Activated T-helper 1 cell treated with anti-CD3 and anti-CD28 coated beads, Interleukin-12 subunit alpha, Interleukin-12 subunit beta, Interleukin-2, Interleukin-4 antibody, amounts not matched to agents 30 ng/mL and 10 ng/mL and 1 ng/mL, durations not matched to agents 14 hours and 24 hours and 36 hours (primary cell): ENCODE results near the gene TOR2A. TPM values are rescaled to one million over a fixed set of nuclear protein-coding genes. Genes with fewer than 3 reads are reported as not detected.

ENCODE experiments used
- DNase-seq: peaks from one replicate; pipeline ENCODE4 v3.0.0; 2021; ENCODE audit warnings: low spot score
- H3K27ac Mint-ChIP-seq: one replicate; pipeline ENCODE4 v1.8.0; 2021; ENCODE audit warnings: mild to moderate bottlenecking, mixed read lengths
- H3K27me3 Mint-ChIP-seq: one replicate; pipeline ENCODE4 v1.8.0; 2022; ENCODE audit warnings: mild to moderate bottlenecking, moderate library complexity, mixed read lengths; ENCODE audit not compliant: insufficient read depth
- H3K36me3 Mint-ChIP-seq: one replicate; pipeline ENCODE4 v1.8.0; 2021; ENCODE audit warnings: low read depth, mixed read lengths
- H3K4me1 Mint-ChIP-seq: one replicate; pipeline ENCODE4 v1.8.0; 2021; ENCODE audit warnings: low read depth, mixed read lengths
- H3K4me3 Mint-ChIP-seq: one replicate; pipeline ENCODE4 v1.8.0; 2021; ENCODE audit warnings: mild to moderate bottlenecking, moderate library complexity, mixed read lengths
- H3K9me3 Mint-ChIP-seq: one replicate; pipeline ENCODE4 v1.8.0; 2021; ENCODE audit warnings: mixed read lengths
- intact Hi-C: fragments of 100-400 bp; cut with micrococcal nuclease; formaldehyde crosslinking; loops from one replicate; pipeline ENCODE4 v1.15.1; 2024
- total RNA-seq: library from RNA; stranded (reverse); gene quantifications from 2 replicates; pipeline ENCODE4 v1.2.3, GENCODE V29; 2022

TOR2A gene
- total RNA-seq, 1 donor from 2014 or later, result 18.9 TPM

DNA sequence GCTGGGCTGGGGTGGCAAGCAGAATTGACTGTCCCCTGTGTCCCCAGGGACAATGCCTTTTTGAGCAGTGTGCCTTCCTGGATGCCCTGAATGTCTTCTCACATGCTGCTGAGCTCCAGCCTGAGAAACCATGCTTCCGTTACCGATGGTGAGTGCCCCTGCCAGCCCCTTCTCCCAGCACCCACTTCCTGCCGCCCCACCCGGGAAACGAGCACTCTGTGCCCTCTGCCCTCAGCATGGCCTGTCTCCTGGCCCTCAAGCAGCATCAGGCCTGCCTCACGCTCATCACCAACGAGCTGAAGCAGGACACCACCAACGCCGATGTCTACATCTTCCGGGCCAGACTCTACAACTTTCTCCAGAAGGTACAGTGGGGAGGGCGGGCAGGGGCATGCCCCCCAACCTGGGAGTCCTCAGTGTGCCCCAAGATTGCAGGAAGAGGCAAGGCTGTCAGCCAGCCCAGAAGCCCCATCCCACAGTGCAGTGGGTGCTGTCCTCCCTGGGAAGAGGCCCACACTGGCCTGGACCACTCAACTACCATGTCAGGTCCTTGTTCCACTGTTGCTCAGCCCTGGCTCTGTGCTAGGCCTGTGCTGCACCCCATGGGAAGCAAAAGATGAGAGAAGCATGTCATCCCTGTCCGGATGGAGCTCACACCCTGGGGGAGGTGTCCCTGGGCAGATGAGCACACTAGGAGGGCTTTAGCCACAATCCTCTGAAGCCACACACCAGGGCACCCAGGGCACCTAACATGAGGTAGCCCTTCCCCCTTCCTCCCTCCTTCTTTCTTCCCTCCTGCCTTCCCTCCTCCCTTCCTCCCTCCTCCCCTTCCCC, 14.8 kb downstream of the TOR2A start:
- Mint-ChIP-seq H3K9me3 (no peaks in the 10 kb centered on the region), H3K4me3 (no peak overlapping the region), H3K27me3 (peaks cover 2% of the 10 kb centered on the region), H3K36me3 (no peaks in the 10 kb centered on the region), H3K27ac (peak overlapping the region; percentile 18), H3K4me1 (peaks cover 21% of the 10 kb centered on the region)
- no peak for DNase-seq
- intact Hi-C loops, result no loop called here

DNA sequence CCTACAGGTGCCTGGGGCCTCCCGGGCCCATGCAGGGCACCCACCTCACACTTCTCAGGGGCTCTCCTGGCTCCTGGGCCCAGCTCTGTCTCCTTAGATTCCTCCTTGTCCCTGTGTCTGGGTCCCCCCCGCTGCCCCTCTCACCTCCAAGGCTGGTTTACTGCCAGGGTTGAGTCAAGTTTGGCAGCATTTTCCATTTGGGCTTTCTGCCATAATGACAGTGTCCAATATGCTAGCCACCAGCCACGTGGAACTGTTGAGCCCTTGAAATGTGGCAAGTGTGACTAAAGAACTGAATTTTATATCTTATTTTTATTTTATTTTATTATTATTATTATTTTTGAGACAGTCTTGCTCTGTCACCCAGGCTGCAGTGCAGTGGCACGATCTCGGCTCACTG, 17.3 kb downstream of the TOR2A start:
- Mint-ChIP-seq H3K27me3 (peaks cover 2% of the 10 kb centered on the region), H3K36me3 (no peaks in the 10 kb centered on the region), H3K27ac (no peak overlapping the region), H3K4me1 (peaks cover 21% of the 10 kb centered on the region), H3K9me3 (no peaks in the 10 kb centered on the region), H3K4me3 (peak overlapping the region; percentile 31)
- DNase-seq, result no peak
- intact Hi-C loops, result no loop called here

DNA sequence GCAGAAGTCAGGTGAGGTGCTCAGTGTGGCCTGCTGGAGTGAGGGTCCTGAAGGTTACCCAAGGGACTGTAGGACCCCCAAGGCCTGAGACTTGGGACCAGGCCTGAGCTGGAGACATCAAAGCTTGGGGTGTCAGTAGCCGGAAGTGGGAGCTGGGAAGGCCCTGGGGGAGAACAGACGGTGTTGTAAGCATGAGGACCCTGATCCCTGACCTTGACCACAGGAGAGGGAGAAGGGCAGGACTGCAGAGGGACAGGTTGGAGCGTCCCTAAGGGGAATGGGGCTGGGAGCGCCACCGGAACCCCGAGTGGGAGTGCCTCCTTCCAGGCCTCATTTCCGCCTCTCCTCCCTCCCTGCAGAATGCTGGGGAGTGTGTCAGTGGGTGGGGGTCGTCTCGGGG, 18.7 kb downstream of the TOR2A start:
- Mint-ChIP-seq H3K27me3 (peaks cover 2% of the 10 kb centered on the region), H3K27ac (peak overlapping the region; percentile 98), H3K4me3 (peak overlapping the region; percentile 98), H3K9me3 (no peaks in the 10 kb centered on the region), H3K36me3 (no peaks in the 10 kb centered on the region), H3K4me1 (peaks cover 22% of the 10 kb centered on the region)
- intact Hi-C loops, result no loop called here
- DNase-seq, result no peak

DNA sequence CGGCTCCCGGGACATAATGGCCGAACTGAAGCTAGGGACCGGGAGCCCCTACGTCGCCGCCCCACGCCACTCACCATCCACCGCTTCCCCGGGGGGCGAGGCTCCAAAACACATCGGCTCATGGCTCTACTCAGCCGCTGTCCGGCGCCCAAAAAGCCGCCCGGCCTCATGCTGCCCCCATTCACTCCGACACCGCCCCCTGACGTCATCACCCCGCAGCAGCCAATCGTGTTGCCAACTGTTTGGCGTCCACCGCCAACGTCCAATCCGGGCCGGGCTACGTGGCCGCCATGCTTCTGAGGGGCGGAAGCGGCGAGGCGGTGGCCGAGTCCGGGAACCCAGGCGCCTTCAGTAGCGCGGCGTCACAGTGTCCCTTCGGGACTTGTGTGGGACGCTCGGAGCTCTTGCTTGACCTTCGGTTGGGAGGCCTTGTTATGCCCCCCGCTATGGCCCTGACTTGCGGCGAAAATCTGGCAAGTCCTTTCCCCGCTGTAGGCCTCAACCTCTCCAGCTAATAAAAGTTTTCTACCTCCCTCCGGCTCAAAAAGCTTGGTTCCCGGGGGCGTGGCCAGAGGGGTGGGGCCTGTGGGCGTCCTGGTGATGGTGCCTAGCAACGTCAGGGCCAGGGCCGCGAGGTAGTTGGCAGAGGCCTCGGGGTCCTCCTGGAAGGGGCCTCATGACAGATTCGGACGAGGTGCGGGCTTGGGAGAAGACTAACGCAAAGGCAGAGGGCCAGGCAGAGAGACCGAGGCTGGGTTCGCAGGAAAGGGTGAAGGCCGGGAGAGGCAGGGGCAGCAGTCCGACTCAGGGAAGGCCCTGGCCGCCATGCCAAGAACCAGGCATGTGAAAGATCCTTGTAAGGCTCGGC, 19.4 kb downstream of the TOR2A start, which contains the start of the genes PTRH1 and TTC16:
Gene PTRH1 (minus strand): TSS at position 194 of the 868 bp plus-strand sequence. CDS start 24 bp downstream, at position 170.
Gene TTC16 (plus strand): TSS at position 610 of the 868 bp plus-strand sequence. CDS start 67 bp downstream, at position 677.
- Mint-ChIP-seq H3K4me3 (peak within 1 kb of the TSS; percentile 98), H3K36me3 (no peaks in the 10 kb centered on the region), H3K9me3 (no peaks in the 10 kb centered on the region), H3K27me3 (peaks cover 2% of the 10 kb centered on the region), H3K27ac (peak within 1 kb of the TSS; percentile 98), H3K4me1 (peaks cover 28% of the 10 kb centered on the region)
- intact Hi-C loops, result loop anchor here (1.0 to 2.0 kb wide), 5 partner anchors 16 to 264 kb away; partner anchors contain the start of genes LRSAM1, RPL12, STXBP1 and TOR2A
- DNase-seq, result peak; percentile 97

DNA sequence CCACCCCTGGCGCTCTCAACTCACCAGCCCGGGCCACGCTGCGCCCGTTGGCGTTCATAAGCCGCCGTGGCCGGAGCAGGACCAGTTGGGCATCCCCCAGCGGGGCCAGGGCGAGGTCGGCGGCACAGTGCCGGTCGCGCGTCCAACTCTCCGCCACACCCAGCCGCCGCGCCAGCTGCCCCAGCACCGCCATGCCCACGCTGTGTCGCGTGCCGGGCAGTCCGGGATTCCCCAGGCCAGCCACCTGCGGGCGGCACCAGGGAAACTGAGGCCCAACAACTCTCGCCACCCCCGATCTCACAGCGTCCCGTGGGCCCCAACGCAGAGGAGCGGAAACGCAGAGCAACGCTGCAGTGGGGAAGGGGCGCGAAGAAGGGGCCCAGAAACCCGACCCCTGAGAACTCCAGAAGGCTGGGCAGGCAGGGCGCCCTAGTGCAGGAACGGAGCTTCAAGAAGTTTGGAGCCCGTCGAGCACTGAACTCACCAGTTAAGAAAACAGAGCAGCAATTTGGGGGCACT, 20.1 kb downstream of the TOR2A start:
- peak; percentile 13 for DNase-seq
- Mint-ChIP-seq H3K4me1 (peaks cover 23% of the 10 kb centered on the region), H3K27me3 (peaks cover 2% of the 10 kb centered on the region), H3K4me3 (peak overlapping the region; percentile 98), H3K36me3 (no peaks in the 10 kb centered on the region), H3K27ac (peak overlapping the region; percentile 98), H3K9me3 (no peaks in the 10 kb centered on the region)
- intact Hi-C loops, result loop anchor here (1.0 to 2.0 kb wide), 5 partner anchors 16 to 264 kb away; partner anchors contain the start of genes LRSAM1, RPL12, STXBP1 and TOR2A

DNA sequence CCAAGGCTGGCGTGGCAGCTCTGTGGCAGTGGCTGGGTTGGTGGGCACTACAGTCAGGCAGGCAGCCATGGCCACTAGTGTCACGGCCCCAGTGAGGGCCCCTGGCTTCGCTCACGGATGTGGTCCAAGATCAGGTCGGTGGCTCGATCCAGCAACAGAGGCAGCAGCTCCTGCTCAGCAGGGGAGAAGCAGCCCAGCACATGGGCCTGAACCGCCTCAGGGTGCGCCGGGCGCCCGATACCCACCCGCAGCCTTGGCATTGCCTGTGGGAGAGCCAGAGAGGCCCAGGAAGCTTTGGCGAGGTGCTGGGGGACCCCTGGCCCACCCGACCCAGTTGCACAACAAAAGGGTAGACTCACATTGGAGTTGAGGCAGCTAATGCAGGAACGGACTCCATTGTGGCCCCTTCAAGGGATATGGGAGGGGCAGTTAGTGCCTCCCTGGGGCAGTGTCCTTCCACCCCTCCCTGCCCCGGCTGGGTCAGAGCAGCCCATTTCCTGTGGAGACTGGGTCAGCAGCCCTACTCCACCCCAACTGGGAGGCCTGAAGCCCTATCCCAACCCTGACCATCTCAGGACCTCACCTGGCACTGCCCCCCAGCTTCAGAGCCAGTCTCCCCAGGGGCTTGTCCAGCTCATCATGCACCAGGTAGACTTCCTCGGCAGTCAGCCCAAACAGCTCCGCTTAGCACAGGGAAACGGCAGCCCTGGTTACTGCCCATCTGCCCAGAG, 20.9 kb downstream of the TOR2A start:
- intact Hi-C loops, result loop anchor here (2.0 kb wide), 1 partner anchor 101 kb away; the partner anchor contains the start of gene STXBP1
- H3K36me3 Mint-ChIP-seq, result no peaks in the 10 kb centered on the region
- peak overlapping the region; percentile 76 for H3K4me3 Mint-ChIP-seq
- H3K9me3 Mint-ChIP-seq, result no peaks in the 10 kb centered on the region
- DNase-seq, result no peak
- H3K27me3 Mint-ChIP-seq, result peaks cover 2% of the 10 kb centered on the region
- H3K27ac Mint-ChIP-seq, result no peak overlapping the region
- peaks cover 18% of the 10 kb centered on the region for H3K4me1 Mint-ChIP-seq

DNA sequence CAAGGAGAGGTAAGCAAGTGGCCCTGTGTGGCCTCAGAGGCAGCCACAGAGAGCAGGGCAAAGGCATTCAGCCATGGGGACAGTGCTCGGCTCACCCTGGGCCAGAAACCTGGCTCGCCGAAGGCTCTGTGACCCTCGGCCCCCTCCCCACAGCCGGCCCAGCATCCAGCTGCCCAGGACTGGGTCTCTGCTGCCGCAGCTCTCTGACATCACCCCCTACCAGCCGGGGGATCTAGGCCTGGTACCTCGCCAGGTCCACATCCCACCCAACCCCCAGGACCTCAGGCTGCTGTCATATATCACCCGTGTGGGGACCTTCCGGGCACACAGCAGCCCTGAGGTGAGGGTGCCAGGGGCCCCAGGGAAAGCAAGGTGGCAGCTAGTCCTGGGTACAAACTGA, 22.2 kb downstream of the TOR2A start:
- Mint-ChIP-seq H3K36me3 (no peaks in the 10 kb centered on the region), H3K4me3 (peak overlapping the region; percentile 53), H3K4me1 (peaks cover 18% of the 10 kb centered on the region), H3K27me3 (peaks cover 2% of the 10 kb centered on the region), H3K27ac (no peak overlapping the region), H3K9me3 (no peaks in the 10 kb centered on the region)
- intact Hi-C loops, result no loop called here
- DNase-seq, result no peak

DNA sequence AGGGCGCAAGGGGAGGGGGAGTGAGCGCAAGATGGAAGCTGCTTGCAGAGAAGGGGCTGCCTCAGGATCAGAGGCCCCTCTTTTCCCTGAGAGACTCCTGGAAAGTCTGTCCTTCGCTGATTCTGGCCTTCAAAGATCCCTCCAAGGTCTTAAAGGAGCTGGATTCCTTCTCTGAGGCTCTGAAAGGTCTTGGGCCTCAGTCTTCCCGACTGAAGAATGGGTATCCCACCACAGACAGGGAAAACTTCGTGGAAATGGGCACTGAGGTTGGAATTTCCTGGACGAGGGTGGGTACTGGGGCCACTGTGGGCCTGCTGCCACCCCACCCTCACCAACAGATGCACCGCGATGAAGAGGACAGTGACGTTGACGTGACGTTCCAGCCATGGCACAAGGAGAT, 22.7 kb downstream of the TOR2A start:
- intact Hi-C loops, result no loop called here

DNA sequence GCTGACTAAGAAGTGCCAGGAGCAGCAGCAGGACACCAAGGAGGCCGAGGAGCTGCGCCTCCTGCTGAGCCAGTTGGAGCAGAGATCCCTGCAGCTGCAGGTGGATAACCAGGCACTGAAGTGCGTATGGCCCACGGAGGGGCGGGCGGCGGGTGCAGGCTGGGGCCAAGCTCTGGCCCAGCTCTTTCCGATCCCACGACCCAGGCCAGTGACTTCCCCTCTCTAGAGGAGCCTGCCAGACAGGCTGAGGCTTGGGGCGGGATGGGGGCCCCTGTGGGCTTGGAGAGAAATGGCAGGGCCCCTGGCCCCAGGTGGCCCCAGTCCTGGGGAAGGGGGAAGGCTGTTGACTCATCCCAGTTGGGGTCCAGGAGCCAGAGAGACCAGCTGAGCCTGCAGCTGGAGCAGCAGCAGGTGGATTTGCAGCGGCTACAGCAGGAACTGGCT, 23.2 kb downstream of the TOR2A start:
- H3K27ac Mint-ChIP-seq, result no peak overlapping the region

More for the DNA sequence above, 22.7 kb downstream of the TOR2A start:
- Mint-ChIP-seq H3K9me3 (no peaks in the 10 kb centered on the region), H3K36me3 (no peaks in the 10 kb centered on the region), H3K27ac (no peak overlapping the region), H3K27me3 (peaks cover 2% of the 10 kb centered on the region), H3K4me1 (peaks cover 18% of the 10 kb centered on the region), H3K4me3 (peak overlapping the region; percentile 53)
- DNase-seq, result no peak

DNA sequence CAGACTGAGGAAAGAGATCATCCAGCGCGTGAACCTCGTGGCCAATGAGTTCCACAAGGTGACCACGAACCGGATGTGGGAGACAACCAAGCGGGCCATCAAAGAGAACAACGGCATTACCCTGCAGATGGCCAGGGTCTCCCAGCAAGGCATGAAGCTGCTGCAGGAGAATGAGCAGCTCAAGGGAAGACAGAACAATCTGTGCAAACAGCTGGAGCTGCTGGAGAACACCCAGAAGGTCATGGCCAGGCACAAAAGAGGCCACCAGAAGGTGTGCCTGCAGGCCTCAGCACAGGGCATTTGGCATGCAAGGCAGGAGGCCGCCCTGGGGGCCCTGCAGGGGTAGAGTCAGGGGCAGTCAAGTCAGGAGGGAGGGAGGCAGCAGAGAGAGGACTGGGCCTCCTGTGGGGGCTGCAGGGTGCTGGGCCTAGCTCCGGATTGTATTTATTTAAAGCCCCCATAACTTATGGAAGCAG, 23.8 kb downstream of the TOR2A start:
- H3K9me3 Mint-ChIP-seq, result no peaks in the 10 kb centered on the region
- H3K36me3 Mint-ChIP-seq, result no peaks in the 10 kb centered on the region
- H3K27ac Mint-ChIP-seq, result no peak overlapping the region
- intact Hi-C loops, result no loop called here
- peaks cover 2% of the 10 kb centered on the region for H3K27me3 Mint-ChIP-seq
- peaks cover 17% of the 10 kb centered on the region for H3K4me1 Mint-ChIP-seq
- no peak overlapping the region for H3K4me3 Mint-ChIP-seq
- no peak for DNase-seq

More for the DNA sequence above, 23.2 kb downstream of the TOR2A start:
- intact Hi-C loops, result no loop called here
- H3K9me3 Mint-ChIP-seq, result no peaks in the 10 kb centered on the region
- DNase-seq, result no peak
- H3K27me3 Mint-ChIP-seq, result peaks cover 2% of the 10 kb centered on the region
- H3K4me3 Mint-ChIP-seq, result no peak overlapping the region
- H3K4me1 Mint-ChIP-seq, result peaks cover 18% of the 10 kb centered on the region
- no peaks in the 10 kb centered on the region for H3K36me3 Mint-ChIP-seq

DNA sequence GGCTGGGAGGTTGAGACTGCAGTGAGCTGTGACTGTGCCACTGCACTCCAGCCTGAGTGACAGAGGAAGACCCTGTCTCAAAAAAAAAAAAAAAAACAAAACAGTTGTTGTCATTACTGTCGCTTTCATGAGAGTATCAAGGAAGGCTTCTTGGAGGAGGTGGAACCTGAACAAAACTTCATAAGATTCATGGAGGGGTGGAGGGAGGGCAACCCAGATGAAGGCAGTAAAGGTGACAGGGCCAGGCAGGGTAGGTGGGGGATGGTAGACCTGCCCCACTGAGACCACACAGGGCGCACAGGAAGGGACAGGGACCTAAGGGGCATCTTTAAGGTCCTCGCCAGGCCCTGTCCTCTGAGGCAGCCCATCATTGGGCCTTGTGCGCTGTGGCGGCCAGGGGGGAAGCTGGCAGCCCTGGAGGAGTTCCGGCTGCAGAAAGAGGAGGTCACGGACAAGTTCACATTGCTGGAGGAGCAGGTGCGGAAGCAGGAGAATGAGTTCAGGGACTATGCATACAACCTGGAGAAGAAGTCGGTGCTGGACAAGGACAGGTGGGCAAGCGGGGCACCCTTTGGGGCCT, 24.8 kb downstream of the TOR2A start:
- Mint-ChIP-seq H3K4me1 (peaks cover 8% of the 10 kb centered on the region), H3K36me3 (no peaks in the 10 kb centered on the region), H3K27me3 (no peaks in the 10 kb centered on the region), H3K4me3 (no peak overlapping the region), H3K9me3 (no peaks in the 10 kb centered on the region), H3K27ac (no peak overlapping the region)
- no peak for DNase-seq
- intact Hi-C loops, result no loop called here
